HG03280 (cell line): ENCODE data around the gene UTS2.

Experiments
- ATAC-seq: cut with Tn5 transposase; IDR thresholded peaks from one replicate; pipeline ENCODE4 v1.9.1; 2021; ENCODE audit warnings: mild to moderate bottlenecking, moderate library complexity; ENCODE audit not compliant: unreplicated experiment

The UTS2 gene

GRCh38 chr1:7813677-7814373, 39.0 kb downstream of the UTS2 start:
- ATAC-seq, result no peak

- no peak for ATAC-seq
These were observed 41.4 kb downstream of the UTS2 start for GRCh38 chr1:7811476-7811875.

- ATAC-seq, result no peak
These were observed 42.5 kb downstream of the UTS2 start for GRCh38 chr1:7810395-7810794.

- ATAC-seq, result no peak
These were observed 43.1 kb downstream of the UTS2 start for GRCh38 chr1:7809742-7810141.

- no peak for ATAC-seq
These were observed 44.5 kb downstream of the UTS2 start for GRCh38 chr1:7808253-7808844.

GRCh38 chr1:7805460-7805859, 47.4 kb downstream of the UTS2 start:
- no peak for ATAC-seq
